Natural killer cell treated with Interleukin-12 subunit alpha and Interleukin-12 subunit beta and Interleukin-15 and Interleukin-18, amount 100 ng/mL, for 72 hours (primary cell): ENCODE results near the gene UBXN4. TPM values are rescaled to one million over a fixed set of nuclear protein-coding genes. Genes with fewer than 3 reads are reported as not detected.
A peak's percentile ranks its signal among the peaks of the same experiment; 100 is the strongest.
"Not testable (repeated sequence)": the region's sequence is repeated elsewhere in the genome, so short reads cannot be mapped to it uniquely, and the experiment has no call there.

Experiments used
- ATAC-seq, 2 donors: fragments of 150-1000 bp; cut with Tn5 transposase in 1 of 2; sonication (Bioruptor Pico), chemical (Tn5 transposase) in 1 of 2; 2 replicates each; pipeline ENCODE4 v1.10.0; 2021
- DNase-seq: peaks from one replicate; pipeline ENCODE4 v3.0.0; 2022; ENCODE audit warnings: low spot score
- H3K27ac Mint-ChIP-seq, 2 donors: 1 replicate in 1 of 2; 2 replicates in 1 of 2; pipeline ENCODE4 v1.8.0; 2022; ENCODE audit warnings: mixed read lengths in 2 of 2, mild to moderate bottlenecking in 1 of 2, moderate library complexity in 1 of 2
- H3K27me3 Mint-ChIP-seq, 2 donors: 1 replicate in 1 of 2; 2 replicates in 1 of 2; pipeline ENCODE4 v1.8.0; 2022; ENCODE audit warnings: mixed read lengths in 2 of 2
- H3K36me3 Mint-ChIP-seq: one replicate; pipeline ENCODE4 v1.8.0; 2022; ENCODE audit warnings: mixed read lengths
- H3K4me1 Mint-ChIP-seq, 2 donors: 1 replicate in 1 of 2; 2 replicates in 1 of 2; pipeline ENCODE4 v1.8.0; 2022; ENCODE audit warnings: low read depth in 2 of 2, mixed read lengths in 2 of 2, mild to moderate bottlenecking in 1 of 2
- H3K4me3 Mint-ChIP-seq: one replicate; pipeline ENCODE4 v1.8.0; 2022; ENCODE audit warnings: mixed read lengths
- H3K9me3 Mint-ChIP-seq: 2 replicates; pipeline ENCODE4 v1.8.0; 2022; ENCODE audit warnings: mixed read lengths
- total RNA-seq, 2 donors: library from RNA; stranded (reverse); gene quantifications; one replicate each; pipeline ENCODE4 v1.2.3, GENCODE V29; 2022

The UBXN4 gene
- total RNA-seq, 2 donors from 2014 or later = 123 to 138 TPM

DNA sequence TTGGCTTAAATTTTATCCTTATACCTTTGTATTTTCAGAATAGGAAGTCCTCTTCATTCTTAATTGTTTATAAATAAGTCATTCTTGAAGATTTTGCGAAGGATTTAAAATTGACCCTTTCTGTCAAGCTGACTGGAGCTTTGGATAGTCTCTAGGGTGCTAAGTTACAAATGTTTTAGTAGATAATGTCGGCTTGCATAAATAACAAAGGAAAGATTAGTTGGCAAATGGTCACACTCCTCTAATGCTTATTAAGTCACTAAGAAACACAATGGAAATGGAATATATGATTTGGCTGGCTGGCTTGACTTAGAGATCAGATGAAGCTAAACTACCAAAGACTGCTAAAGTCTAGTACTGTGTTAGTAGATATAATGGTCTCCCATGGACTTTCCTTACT lies 40.6 kb downstream of the UBXN4 start:
- H3K27ac Mint-ChIP-seq = no peak overlapping the region
- H3K4me3 Mint-ChIP-seq = no peak overlapping the region
- no peaks in the 10 kb centered on the region for H3K4me1 Mint-ChIP-seq
- peaks cover 43% of the 10 kb centered on the region for H3K36me3 Mint-ChIP-seq
- H3K27me3 Mint-ChIP-seq = no peaks in the 10 kb centered on the region
- DNase-seq (no peak), ATAC-seq (no peak)
- H3K9me3 Mint-ChIP-seq = no peaks in the 10 kb centered on the region

DNA sequence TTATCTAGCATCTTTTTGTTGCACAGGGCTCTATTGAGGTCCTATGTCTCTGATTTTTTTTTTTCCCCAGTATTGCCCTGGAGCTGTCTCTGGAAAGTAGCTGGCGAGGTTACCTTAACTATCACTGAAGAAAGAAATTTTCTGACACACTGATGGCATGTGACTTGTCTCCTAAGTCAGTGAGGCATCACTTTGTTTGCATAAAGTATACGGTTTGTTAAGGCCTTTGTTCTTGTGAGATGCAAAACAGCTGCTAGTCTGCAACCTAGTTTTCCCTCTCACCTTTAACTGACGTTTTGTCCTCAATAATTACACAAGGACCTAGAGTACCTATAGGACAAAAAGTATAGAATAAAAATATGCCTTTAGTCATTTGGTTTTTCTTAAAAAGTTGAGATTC lies 41.8 kb downstream of the UBXN4 start:
- H3K27ac Mint-ChIP-seq = no peak overlapping the region
- H3K4me1 Mint-ChIP-seq = no peaks in the 10 kb centered on the region
- peaks cover 43% of the 10 kb centered on the region for H3K36me3 Mint-ChIP-seq
- H3K9me3 Mint-ChIP-seq = no peaks in the 10 kb centered on the region
- H3K27me3 Mint-ChIP-seq = no peaks in the 10 kb centered on the region
- no peak overlapping the region for H3K4me3 Mint-ChIP-seq
- ATAC-seq (no peak), DNase-seq (no peak)

DNA sequence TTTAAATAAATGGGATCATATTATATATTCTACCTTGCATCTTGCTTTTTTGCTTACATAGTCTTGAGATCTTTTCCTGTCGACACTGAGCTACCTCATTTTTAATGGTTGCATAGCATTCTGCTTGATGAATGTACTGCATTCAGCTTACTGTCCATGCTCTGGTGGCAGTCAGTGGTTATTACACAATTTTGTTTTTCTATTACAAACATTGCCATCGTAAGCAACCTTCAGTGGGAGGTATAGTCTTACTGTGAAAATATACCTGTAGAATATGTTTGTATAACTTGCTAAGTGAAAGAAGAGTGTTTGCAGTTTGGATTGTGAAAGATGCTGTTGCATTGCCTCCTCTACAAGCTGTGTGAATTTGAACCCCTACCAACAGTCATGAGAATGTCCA lies 43.4 kb downstream of the UBXN4 start:
- peaks cover 43% of the 10 kb centered on the region for H3K36me3 Mint-ChIP-seq
- H3K27me3 Mint-ChIP-seq = no peaks in the 10 kb centered on the region
- no peak overlapping the region for H3K4me3 Mint-ChIP-seq
- no peak overlapping the region for H3K27ac Mint-ChIP-seq
- ATAC-seq = peak in 1 of 2 donors; percentile 27
- no peaks in the 10 kb centered on the region for H3K9me3 Mint-ChIP-seq
- H3K4me1 Mint-ChIP-seq = no peaks in the 10 kb centered on the region
- no peak for DNase-seq

DNA sequence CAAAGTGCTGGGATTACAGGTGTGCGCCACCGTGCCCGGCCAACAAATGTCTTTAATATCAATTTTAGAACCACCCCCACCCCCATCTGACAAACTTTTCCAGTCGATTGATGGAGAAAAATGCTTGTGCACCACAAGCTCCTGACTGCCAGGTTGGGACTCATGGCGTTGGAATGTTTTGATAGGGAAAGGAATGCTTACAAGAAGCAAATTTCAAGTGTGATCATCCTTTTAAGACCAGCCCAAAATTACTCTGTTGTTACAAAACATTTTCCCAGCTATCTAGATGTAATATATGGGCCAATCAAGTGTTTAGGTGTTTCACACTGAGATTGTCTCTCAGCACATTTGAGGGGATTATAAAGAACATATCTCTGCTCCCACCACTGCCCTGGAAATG lies 45.2 kb downstream of the UBXN4 start:
- Mint-ChIP-seq H3K9me3 (no peaks in the 10 kb centered on the region), H3K4me1 (peaks cover 6 to 9% of the 10 kb centered on the region in 2 donors), H3K4me3 (no peak overlapping the region), H3K36me3 (peaks cover 31% of the 10 kb centered on the region), H3K27me3 (no peaks in the 10 kb centered on the region), H3K27ac (no peak overlapping the region)
- ATAC-seq (no peak), DNase-seq (no peak)

DNA sequence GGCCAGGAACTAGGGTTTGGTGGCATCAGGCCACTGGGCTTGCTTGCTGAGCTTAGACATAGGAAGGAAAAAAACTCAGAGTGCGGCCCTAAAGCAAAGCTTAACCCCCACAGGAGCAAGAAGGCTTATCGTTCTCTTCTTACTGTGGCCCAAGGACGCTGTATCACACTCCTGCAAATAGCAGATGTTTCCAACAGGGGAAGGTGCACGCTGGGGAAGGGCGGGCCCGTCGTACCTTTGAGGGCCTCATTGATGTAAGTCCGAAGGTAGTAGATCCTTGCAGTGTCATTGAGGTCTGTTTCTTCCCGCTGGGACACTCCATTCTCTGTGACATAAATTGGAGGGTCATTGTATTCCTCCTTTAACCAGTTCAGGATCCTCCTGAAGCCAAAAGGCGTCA lies 48.8 kb downstream of the UBXN4 start:
- Mint-ChIP-seq H3K27me3 (peaks cover 0 to 4% of the 10 kb centered on the region in 2 donors), H3K36me3 (peaks cover 7% of the 10 kb centered on the region)

DNA sequence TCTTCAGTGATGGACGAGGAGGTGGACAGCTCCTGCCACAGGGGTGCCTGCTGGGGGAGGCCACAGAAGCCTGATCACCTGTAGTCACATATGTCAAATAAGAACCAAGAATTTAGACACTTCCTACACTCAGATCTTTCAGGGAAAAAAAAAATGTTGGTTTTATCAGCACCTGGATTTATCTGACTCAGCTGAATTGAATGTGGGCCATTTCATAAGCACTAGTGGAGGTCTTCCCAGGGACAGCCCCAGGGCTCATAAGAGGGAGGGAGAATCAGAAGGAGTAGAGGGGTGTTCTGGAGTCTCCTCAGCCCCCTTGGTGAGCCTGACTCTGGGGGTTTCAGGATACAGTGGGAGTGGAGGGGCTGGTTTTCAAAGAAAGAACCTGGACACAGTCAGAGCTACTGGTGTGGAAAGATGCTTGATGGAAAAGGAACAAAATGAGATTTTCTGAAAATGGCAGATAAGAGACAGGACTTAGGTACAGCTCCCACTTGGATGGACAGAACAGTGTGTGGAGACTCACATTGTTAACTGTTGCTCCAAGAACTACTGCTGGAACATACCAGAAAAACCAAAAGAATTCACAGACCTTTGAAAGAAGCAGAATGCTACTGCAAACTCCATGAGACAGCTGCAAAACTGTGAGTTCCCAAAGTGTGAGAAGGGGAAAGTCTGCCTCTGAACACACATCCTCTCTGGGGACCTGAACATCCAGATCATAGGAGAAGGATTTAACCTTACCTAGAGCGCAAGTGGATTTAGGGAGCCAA lies 49.9 kb downstream of the UBXN4 start:
- no peaks in the 10 kb centered on the region for H3K9me3 Mint-ChIP-seq
- H3K27ac Mint-ChIP-seq = peak overlapping the region in 1 of 2 donors; percentile 16
- peaks cover 21 to 24% of the 10 kb centered on the region in 2 donors for H3K4me1 Mint-ChIP-seq
- DNase-seq = no peak
- peak overlapping the region; percentile 26 for H3K4me3 Mint-ChIP-seq
- ATAC-seq = no peak
- no peaks in the 10 kb centered on the region for H3K36me3 Mint-ChIP-seq
- peaks cover 0 to 4% of the 10 kb centered on the region in 2 donors for H3K27me3 Mint-ChIP-seq

More for the DNA sequence above, 48.8 kb downstream of the UBXN4 start:
- H3K4me1 Mint-ChIP-seq = peaks cover 21 to 24% of the 10 kb centered on the region in 2 donors
- H3K27ac Mint-ChIP-seq = no peak overlapping the region
- H3K9me3 Mint-ChIP-seq = no peaks in the 10 kb centered on the region
- DNase-seq (no peak), ATAC-seq (no peak)
- H3K4me3 Mint-ChIP-seq = no peak overlapping the region

DNA sequence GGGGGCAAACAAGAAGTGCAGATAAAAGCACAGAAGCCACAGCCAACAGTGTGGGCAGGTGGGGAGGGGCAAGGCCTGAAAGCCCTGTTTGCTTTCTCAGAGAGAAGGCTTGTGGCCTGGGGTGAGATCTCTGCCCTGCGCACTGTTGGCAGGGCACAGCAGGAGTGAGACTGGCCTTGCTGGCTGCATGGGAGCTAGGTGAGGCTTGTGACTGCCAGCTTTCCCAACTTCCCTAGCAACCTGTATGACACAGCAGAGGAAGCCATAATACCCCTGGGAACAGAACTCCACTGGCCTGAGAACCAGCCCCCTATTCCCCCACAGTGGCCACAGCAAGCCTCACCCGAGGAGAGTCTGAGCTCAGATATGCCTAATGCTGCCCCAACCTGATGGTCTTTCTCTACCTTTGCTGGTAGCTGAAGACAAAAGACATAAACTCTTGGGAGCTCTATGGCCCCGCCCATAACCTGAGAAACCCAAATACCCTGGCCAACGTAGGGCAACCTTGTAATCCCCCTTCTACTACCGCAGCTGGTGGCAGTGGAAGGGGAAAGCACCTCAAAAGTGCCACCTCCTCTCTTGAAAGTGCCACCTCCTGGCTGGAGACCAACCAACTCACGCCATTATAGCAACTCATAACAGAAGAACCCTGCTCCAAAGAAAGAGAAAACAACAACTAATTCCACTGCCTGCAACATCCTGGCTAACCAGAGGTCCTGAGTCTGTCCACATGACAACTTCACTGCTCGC lies 50.9 kb downstream of the UBXN4 start:
- H3K27ac Mint-ChIP-seq = peak overlapping the region in 1 of 2 donors; percentile 16
- DNase-seq (no peak), ATAC-seq (peak; percentile 68 to 75)
- no peaks in the 10 kb centered on the region for H3K9me3 Mint-ChIP-seq
- peaks cover 0 to 4% of the 10 kb centered on the region in 2 donors for H3K27me3 Mint-ChIP-seq
- no peak overlapping the region for H3K4me3 Mint-ChIP-seq
- peaks cover 23 to 27% of the 10 kb centered on the region in 2 donors for H3K4me1 Mint-ChIP-seq
- no peaks in the 10 kb centered on the region for H3K36me3 Mint-ChIP-seq

DNA sequence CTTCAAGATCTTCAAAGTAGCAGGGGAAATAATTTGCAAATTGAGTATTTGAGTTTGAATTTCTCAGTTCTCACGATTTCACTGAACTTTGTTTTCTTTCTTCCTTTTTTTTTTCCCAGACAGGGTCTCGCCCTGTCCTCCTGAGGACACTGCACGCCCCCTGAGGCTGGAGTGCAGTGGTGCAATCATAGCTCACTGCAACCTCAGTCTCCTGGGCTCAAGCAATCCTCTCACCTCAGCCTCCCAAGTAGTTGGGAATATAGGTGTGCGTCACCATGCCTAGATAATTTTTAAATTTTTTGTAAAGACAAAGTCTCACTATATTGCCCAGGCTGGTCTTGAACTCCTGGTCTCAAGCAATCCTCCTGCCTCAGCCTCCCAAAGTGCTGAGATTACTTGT lies 54.0 kb downstream of the UBXN4 start:
- H3K4me1 Mint-ChIP-seq = peaks cover 24 to 30% of the 10 kb centered on the region in 2 donors
- DNase-seq, H3K4me3 Mint-ChIP-seq, H3K9me3 Mint-ChIP-seq, ATAC-seq, H3K27me3 Mint-ChIP-seq, H3K36me3 Mint-ChIP-seq, H3K27ac Mint-ChIP-seq: not testable (repeated sequence)

DNA sequence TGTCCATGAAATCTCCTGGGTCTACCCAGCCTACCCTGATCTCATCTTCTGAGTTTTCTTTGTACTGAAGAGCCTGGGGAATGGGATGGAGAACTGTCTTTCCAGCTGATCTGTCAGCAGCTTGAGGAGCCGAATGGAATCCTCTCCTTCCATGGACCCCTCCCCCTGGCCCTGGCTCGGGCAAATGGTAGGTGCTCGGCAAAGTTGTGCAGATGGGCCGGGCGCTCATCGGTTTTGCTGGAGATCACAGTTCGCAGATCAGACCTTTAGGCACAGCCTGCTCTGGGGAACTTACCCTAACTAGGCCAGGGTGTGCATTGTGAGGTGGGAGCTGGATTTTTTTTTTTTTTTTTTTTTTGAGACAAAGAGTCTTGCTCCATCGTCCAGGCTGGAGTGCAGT lies 55.0 kb downstream of the UBXN4 start:
- Mint-ChIP-seq H3K27ac (no peak overlapping the region), H3K27me3 (peaks cover 0 to 4% of the 10 kb centered on the region in 2 donors), H3K36me3 (peaks cover 7% of the 10 kb centered on the region), H3K4me1 (peaks cover 17 to 25% of the 10 kb centered on the region in 2 donors), H3K4me3 (no peak overlapping the region), H3K9me3 (no peaks in the 10 kb centered on the region)
- DNase-seq (no peak), ATAC-seq (no peak)

DNA sequence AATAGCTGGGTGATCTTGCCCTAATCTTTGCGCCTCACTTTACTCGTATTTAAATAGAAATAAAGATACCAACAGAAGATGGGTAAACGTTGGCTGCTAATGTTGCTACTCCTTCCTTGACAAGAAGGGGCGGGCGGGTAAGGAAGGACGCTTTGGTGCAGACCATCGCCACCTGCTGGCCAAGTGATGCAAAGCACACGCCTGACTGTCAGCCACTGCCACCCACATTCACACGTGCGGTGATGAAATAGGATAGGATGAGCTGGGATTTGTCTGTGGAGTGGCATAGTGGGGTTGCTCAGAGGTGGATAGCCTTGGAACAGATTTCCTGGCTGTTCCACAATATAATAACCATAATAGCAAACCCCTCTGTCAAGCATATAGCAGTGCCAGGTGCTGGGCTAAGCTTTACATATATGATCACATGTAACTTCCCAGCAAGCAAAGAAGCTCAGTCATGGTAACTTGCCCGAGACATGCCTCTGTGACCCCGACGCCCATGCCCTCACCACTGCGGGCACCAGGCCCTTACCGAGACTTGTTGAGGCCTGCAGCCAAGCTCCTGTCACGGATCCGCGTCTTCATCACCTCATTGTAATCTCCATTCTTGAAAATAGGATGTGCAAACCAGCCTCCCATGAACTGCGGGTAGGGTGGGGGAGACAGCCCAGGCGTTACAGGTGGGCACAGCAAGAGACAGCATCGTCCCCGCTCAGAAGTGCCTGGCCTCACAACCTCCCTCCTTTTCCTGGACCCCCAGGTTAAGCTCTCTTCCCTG lies 56.0 kb downstream of the UBXN4 start:
- ATAC-seq = peak; percentile 73 to 82
- no peak overlapping the region for H3K27ac Mint-ChIP-seq
- H3K4me1 Mint-ChIP-seq = peaks cover 7 to 15% of the 10 kb centered on the region in 2 donors

DNA sequence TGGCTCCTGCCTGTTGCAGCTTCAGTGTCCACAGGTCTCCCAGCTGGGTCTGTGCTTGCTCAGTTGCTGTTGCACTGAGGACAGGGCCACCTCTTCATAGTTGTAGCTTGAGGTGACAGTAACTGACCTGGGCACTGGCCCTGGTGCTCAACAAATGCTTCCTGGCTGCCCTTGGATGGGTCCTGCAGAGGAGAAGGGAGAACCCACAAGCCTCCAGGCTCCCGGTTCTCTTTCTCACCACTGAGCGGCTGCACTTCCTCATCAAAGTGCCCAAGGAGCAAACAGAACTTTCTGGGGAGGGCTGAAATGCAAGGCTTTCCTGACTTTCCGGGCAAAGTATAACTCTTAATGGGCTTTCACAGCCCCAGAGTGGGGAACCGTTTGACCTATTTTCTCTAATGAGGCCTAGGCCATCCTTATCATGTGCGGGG lies 56.6 kb downstream of the UBXN4 start:
- Mint-ChIP-seq H3K9me3 (peaks cover 3% of the 10 kb centered on the region), H3K27me3 (peaks cover 0 to 4% of the 10 kb centered on the region in 2 donors), H3K4me3 (no peak overlapping the region), H3K36me3 (peaks cover 7% of the 10 kb centered on the region), H3K4me1 (peaks cover 3 to 9% of the 10 kb centered on the region in 2 donors), H3K27ac (no peak overlapping the region)
- ATAC-seq (no peak), DNase-seq (no peak)

More for the DNA sequence above, 56.0 kb downstream of the UBXN4 start:
- no peak overlapping the region for H3K4me3 Mint-ChIP-seq
- H3K36me3 Mint-ChIP-seq = peaks cover 7% of the 10 kb centered on the region
- H3K27me3 Mint-ChIP-seq = peaks cover 0 to 4% of the 10 kb centered on the region in 2 donors
- H3K9me3 Mint-ChIP-seq = peaks cover 3% of the 10 kb centered on the region
- peak; percentile 82 for DNase-seq

DNA sequence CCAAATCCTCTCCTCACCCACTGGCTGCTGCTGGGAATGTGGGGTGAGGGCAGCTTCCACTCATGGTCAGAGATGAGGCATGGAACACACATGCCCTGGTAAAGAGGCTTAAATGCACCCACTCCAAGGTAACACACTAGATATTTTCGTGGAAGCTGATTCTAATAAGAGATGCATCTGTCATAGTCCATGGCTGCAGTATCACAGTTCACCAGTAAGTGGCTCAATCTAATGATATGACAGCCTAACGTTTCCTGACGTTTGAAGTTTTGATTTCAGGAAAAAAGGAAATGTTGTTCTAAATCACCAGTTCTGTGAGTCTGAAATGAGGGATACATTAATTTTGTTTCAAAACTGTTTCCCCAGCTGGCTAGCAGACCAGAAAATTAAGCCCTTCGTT lies 57.1 kb downstream of the UBXN4 start:
- H3K4me3 Mint-ChIP-seq = no peak overlapping the region
- H3K4me1 Mint-ChIP-seq = peaks cover 3 to 9% of the 10 kb centered on the region in 2 donors
- H3K36me3 Mint-ChIP-seq = peaks cover 7% of the 10 kb centered on the region
- no peak overlapping the region for H3K27ac Mint-ChIP-seq
- ATAC-seq = no peak
- peaks cover 3% of the 10 kb centered on the region for H3K9me3 Mint-ChIP-seq
- DNase-seq = no peak
- H3K27me3 Mint-ChIP-seq = peaks cover 0 to 4% of the 10 kb centered on the region in 2 donors

DNA sequence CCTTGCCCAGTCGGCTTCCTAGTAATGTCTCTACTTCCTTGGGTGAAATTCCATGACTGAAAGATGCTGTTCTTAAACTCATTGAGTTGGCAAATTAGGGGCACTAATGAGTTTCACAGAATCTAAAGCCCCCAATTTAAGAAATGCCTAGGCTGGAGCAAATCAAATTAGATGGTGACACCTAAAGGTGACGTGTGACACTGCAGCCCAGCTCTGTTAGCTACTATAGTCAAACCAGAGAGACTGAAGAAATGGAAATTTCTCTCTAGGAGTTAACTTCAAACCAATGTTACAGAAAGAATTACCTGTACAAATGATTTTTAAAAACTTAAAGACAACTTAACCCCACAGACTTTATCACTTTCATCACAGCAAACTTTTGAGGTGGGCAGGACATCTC lies 58.1 kb downstream of the UBXN4 start:
- peaks cover 0 to 2% of the 10 kb centered on the region in 2 donors for H3K27me3 Mint-ChIP-seq
- DNase-seq (no peak), ATAC-seq (no peak)
- H3K4me1 Mint-ChIP-seq = peaks cover 3 to 9% of the 10 kb centered on the region in 2 donors
- H3K9me3 Mint-ChIP-seq = peaks cover 3% of the 10 kb centered on the region
- peaks cover 7% of the 10 kb centered on the region for H3K36me3 Mint-ChIP-seq
- H3K27ac Mint-ChIP-seq = no peak overlapping the region
- no peak overlapping the region for H3K4me3 Mint-ChIP-seq
